Smooth muscle cell (in vitro differentiated cells): ENCODE results near the gene PTPN22. TPM values are rescaled to one million over a fixed set of nuclear protein-coding genes. Genes with fewer than 3 reads are reported as not detected.

Source experiments
- DNase-seq: peaks from one replicate; lab custom pipeline; 2025; ENCODE audit not compliant: unreplicated experiment; lab: John Stamatoyannopoulos, UW
- H2AFZ ChIP-seq: fragments of 200-600 bp; sonication (generic); 2 replicates; pipeline ENCODE4 v1.6.0; 2016; ENCODE audit warnings: antibody characterized with exemption, low read depth, mild to moderate bottlenecking
- H3F3A ChIP-seq: fragments of 200-600 bp; sonication (generic); 2 replicates; pipeline ENCODE4 v1.6.0; 2017; ENCODE audit warnings: antibody characterized with exemption, low read depth
- H3K27ac ChIP-seq: fragments of 200-600 bp; sonication (generic); 2 replicates; pipeline ENCODE4 v1.5.1; 2016; ENCODE audit warnings: low read depth, mild to moderate bottlenecking
- H3K27me3 ChIP-seq: fragments of 200-600 bp; sonication (generic); 2 replicates; pipeline ENCODE4 v1.6.1; 2016; ENCODE audit warnings: low read depth, mild to moderate bottlenecking
- H3K36me3 ChIP-seq: fragments of 200-600 bp; sonication (generic); 2 replicates; pipeline ENCODE4 v1.5.1; 2016; ENCODE audit warnings: low read depth
- H3K4me1 ChIP-seq: fragments of 200-600 bp; sonication (generic); 2 replicates; pipeline ENCODE4 v1.5.1; 2016; ENCODE audit warnings: low read depth
- H3K4me2 ChIP-seq: fragments of 200-600 bp; sonication (generic); 2 replicates; pipeline ENCODE4 v1.6.0; 2016; ENCODE audit warnings: mild to moderate bottlenecking
- H3K4me3 ChIP-seq: fragments of 200-600 bp; sonication (generic); 2 replicates; pipeline ENCODE4 v1.5.1; 2016; ENCODE audit warnings: mild to moderate bottlenecking
- H3K79me2 ChIP-seq: fragments of 200-600 bp; sonication (generic); 2 replicates; pipeline ENCODE4 v1.6.0; 2016; ENCODE audit warnings: low read depth, mild to moderate bottlenecking
- H3K9ac ChIP-seq: fragments of 200-600 bp; sonication (generic); 2 replicates; pipeline ENCODE4 v1.6.0; 2016; ENCODE audit warnings: low read depth
- H3K9me3 ChIP-seq: fragments of 200-600 bp; sonication (generic); replicated peaks from 2 replicates; pipeline ENCODE4 v1.5.1; 2016; ENCODE audit warnings: low read depth
- H4K20me1 ChIP-seq: fragments of 200-600 bp; sonication (generic); 2 replicates; pipeline ENCODE4 v1.6.0; 2016; ENCODE audit warnings: low read depth
- WGBS: methylation state at CpG from one replicate; pipeline ENCODE4 v1.1.7; 2016; ENCODE audit warnings: low lambda C conversion rate; 5-methylcytosine and 5-hydroxymethylcytosine counted together
- polyA plus RNA-seq: library from polyadenylated mRNA; unstranded; fragments of >200 nt; fragmentation: Nextera tagmentation; extraction: Ambion mirVana; gene quantifications from 2 replicates; pipeline ENCODE4 v1.2.1, GENCODE V29; 2016
- total RNA-seq: library from RNA; depleted of rRNA; stranded (reverse); fragments of >200 nt; gene quantifications from 2 replicates; pipeline ENCODE4 v1.2.3, GENCODE V29; 2014
- TF ChIP-seq, protein P1 (sequence below): fragments of 200-600 bp; sonication (generic); IDR thresholded peaks from 2 replicates; pipeline ENCODE4 v1.5.1; 2017; ENCODE audit warnings: borderline replicate concordance, mild to moderate bottlenecking, antibody characterized with exemption; ENCODE audit not compliant: insufficient read depth, poor library complexity, severe bottlenecking

The PTPN22 gene
- total and polyA plus RNA-seq, 2 experiments from 2014 or later: not detected

GRCh38 chr1:113886417-113887401 lies 15.2 kb upstream of the PTPN22 start:
- Histone ChIP-seq H3K4me2 (no peak overlapping the region), H3F3A (no peaks in the 10 kb centered on the region), H3K4me3 (no peak overlapping the region), H3K27ac (no peak overlapping the region), H3K9ac (no peak overlapping the region), H4K20me1 (no peaks in the 10 kb centered on the region), H3K9me3 (no peaks in the 10 kb centered on the region), H3K79me2 (no peaks in the 10 kb centered on the region), H3K27me3 (no peaks in the 10 kb centered on the region), H3K4me1 (no peaks in the 10 kb centered on the region), H2AFZ (no peak overlapping the region), H3K36me3 (no peaks in the 10 kb centered on the region)
- TF ChIP-seq, protein P1, sequence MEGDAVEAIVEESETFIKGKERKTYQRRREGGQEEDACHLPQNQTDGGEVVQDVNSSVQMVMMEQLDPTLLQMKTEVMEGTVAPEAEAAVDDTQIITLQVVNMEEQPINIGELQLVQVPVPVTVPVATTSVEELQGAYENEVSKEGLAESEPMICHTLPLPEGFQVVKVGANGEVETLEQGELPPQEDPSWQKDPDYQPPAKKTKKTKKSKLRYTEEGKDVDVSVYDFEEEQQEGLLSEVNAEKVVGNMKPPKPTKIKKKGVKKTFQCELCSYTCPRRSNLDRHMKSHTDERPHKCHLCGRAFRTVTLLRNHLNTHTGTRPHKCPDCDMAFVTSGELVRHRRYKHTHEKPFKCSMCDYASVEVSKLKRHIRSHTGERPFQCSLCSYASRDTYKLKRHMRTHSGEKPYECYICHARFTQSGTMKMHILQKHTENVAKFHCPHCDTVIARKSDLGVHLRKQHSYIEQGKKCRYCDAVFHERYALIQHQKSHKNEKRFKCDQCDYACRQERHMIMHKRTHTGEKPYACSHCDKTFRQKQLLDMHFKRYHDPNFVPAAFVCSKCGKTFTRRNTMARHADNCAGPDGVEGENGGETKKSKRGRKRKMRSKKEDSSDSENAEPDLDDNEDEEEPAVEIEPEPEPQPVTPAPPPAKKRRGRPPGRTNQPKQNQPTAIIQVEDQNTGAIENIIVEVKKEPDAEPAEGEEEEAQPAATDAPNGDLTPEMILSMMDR: no peak
- no peak for DNase-seq
- WGBS: 92% methylated on average over 17 of the region's 17 CpGs

DNA sequence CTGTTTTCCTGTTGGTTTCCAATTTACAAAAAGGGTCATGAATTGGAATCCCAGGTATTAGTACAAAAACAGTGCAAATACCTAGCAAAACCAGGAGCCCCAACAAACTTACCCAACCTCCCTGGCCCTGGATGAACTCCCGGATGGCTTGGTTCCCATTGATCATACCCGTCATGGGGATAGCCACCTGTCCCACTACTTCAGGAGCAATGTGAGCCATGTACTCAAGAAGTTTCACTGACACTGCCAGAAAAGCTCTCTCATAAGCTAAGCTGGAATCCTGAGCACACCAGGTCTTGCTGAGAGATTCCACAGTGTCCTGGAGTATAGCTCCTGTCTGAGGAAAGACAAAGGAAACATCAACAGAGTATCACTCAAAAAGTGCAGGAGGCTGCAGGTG lies 10.1 kb upstream of the PTPN22 start:
- no peaks in the 10 kb centered on the region for H3K79me2 ChIP-seq
- no peaks in the 10 kb centered on the region for H3K4me1 ChIP-seq
- H3F3A ChIP-seq: no peaks in the 10 kb centered on the region
- no peak for DNase-seq
- H4K20me1 ChIP-seq: no peaks in the 10 kb centered on the region
- H3K4me2 ChIP-seq: no peak overlapping the region
- WGBS: 94% methylated on average over 2 of the region's 2 CpGs
- H3K4me3 ChIP-seq: no peak overlapping the region
- H3K27me3 ChIP-seq: no peaks in the 10 kb centered on the region
- no peak overlapping the region for H2AFZ ChIP-seq
- no peaks in the 10 kb centered on the region for H3K9me3 ChIP-seq
- TF ChIP-seq, protein P1: no peak
- H3K36me3 ChIP-seq: no peaks in the 10 kb centered on the region
- H3K27ac ChIP-seq: no peak overlapping the region
- no peak overlapping the region for H3K9ac ChIP-seq

DNA sequence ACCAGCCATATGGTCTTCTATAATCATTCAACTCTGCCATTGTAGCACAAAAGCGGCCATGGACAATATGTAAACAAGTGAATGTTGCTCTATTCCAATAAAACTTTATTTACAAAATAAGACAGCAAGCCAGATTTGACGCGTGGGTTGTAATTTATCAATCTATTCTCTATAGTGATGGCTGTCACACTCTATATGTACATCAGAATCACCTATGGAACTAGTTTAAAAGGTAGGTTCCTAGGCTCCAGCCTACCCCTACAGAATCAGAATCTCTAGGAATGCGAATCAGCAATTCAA lies 8.2 kb upstream of the PTPN22 start:
- Histone ChIP-seq H3F3A (no peaks in the 10 kb centered on the region), H3K79me2 (no peaks in the 10 kb centered on the region), H3K4me1 (no peaks in the 10 kb centered on the region), H4K20me1 (no peaks in the 10 kb centered on the region), H3K36me3 (no peaks in the 10 kb centered on the region), H3K4me3 (no peak overlapping the region), H3K27ac (no peak overlapping the region), H3K9me3 (no peaks in the 10 kb centered on the region), H3K9ac (no peak overlapping the region), H3K27me3 (no peaks in the 10 kb centered on the region), H3K4me2 (no peak overlapping the region), H2AFZ (no peak overlapping the region)
- no peak for DNase-seq
- WGBS: 95% methylated on average over 4 of the region's 4 CpGs
- TF ChIP-seq, protein P1: no peak

DNA sequence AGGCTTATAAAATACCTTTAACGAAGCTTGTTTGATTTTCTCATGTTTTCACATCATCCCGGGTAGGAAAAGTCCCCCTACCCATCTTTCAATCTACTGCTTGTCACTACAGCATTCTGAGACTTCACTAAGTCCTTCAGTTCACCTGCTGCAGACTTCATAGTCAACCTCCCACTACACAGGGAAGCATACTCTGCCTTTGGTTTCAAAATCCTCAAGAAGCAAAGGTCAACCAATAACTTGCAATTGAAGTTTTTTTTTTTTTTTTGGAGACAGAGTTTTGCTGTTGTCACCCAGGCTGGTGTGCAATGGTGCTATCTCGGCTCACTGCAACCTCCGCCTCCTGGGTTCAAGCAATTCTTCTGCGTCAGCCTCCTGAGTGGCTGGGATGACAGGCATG lies 4.7 kb upstream of the PTPN22 start:
- Histone ChIP-seq H2AFZ (no peak overlapping the region), H3K4me3 (no peak overlapping the region), H3K9me3 (no peaks in the 10 kb centered on the region), H4K20me1 (no peaks in the 10 kb centered on the region), H3F3A (no peaks in the 10 kb centered on the region), H3K27ac (no peak overlapping the region), H3K79me2 (no peaks in the 10 kb centered on the region), H3K36me3 (no peaks in the 10 kb centered on the region), H3K27me3 (no peaks in the 10 kb centered on the region), H3K4me2 (no peak overlapping the region), H3K9ac (no peak overlapping the region), H3K4me1 (no peaks in the 10 kb centered on the region)
- 89% methylated on average over 5 of the region's 5 CpGs for WGBS
- TF ChIP-seq, protein P1: no peak
- no peak for DNase-seq
